Measurements from ENCODE around the gene NR5A2.
"Not testable (repeated sequence)": the region's sequence is repeated elsewhere in the genome, so short reads cannot be mapped to it uniquely, and the experiment has no call there.

The NR5A2 gene

DNA sequence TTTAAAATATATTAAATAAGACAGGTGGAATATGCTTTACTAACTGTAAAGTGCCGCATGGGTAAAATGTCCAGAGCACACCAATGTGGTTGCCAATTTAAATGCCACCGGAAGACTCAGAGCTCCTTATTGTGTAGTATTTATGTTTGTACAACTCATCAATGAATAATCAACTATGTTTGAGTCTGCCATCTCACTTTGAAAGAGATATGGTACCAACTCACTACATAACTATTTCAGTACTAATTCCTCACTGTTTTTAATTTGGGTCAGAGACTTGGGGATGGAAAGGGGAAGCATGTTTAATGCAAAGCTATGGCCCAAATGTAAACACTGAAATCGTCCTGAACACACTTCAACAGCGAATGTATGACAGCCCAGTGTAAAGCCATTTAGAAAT, 144.8 kb downstream of the NR5A2 start:
- DNase-seq: no peak

DNA sequence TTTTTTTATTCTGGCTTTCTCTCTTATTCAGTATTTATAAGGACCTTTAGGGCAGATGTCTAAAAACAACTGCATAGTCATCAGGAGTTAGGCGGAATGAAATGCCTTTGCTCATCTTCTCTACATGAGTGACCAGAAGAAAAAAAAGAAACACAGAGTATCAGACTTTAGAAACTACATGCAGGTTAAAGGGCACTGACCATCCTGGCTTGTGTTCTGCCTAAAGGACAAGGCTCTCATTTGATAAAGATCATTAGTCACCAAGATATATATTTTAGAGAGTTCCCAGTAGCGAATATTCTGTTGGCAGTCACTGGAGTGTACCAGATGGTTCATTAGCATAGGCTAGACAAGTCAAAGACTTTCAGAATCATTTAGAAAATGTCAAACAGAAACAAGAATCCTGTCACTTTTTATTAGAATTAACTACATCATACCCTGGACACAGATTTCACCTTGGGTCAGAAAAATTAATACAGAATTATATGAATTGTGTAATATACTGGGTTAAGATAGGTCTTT, 145.6 kb downstream of the NR5A2 start:
- DNase-seq: no peak

DNA sequence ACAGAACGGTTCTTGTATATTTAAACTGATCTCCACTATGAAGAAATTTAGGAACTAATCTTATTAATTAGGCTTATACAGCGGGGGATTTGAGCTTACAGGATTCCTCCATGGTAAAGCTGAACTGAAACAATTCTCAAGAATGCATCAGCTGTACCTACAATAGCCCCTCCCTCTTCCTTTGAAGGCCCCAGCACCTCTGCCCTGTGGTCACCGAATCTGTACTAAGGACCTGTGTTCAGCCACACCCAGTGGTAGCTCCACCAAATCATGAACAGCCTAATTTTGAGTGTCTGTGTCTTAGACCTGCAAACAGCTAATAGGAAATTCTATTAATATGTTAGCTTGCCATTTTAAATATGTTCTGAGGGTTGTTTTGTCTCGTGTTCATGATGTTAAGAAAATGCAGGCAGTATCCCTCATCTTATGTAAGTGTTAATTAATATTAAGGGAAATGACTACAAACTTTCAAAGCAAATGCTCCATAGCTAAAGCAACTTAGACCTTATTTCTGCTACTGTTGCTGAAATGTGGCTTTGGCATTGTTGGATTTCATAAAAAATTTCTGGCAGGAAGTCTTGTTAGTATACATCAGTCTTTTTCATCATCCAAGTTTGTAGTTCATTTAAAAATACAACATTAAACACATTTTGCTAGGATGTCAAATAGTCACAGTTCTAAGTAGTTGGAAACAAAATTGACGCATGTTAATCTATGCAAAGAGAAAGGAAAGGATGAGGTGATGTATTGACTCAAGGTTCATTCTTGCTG, 147.2 kb downstream of the NR5A2 start:
- no peak for DNase-seq

- no peak for DNase-seq
These were observed 148.7 kb downstream of the NR5A2 start for GRCh38 chr1:200176181-200176580.

GRCh38 chr1:200176798-200177197, 149.3 kb downstream of the NR5A2 start:
- no peak for DNase-seq

GRCh38 chr1:200178340-200178739, 150.8 kb downstream of the NR5A2 start:
- no peak for DNase-seq

- no peak for DNase-seq
These were observed 151.7 kb downstream of the NR5A2 start for GRCh38 chr1:200179126-200179780.

GRCh38 chr1:200179781-200180160, 152.3 kb downstream of the NR5A2 start:
- DNase-seq: no peak

GRCh38 chr1:200180821-200181220, 153.3 kb downstream of the NR5A2 start:
- no peak for DNase-seq

- DNase-seq: no peak
These were observed 154.4 kb downstream of the NR5A2 start for GRCh38 chr1:200181861-200182260.

- DNase-seq: no peak
These were observed 155.2 kb downstream of the NR5A2 start for GRCh38 chr1:200182701-200183100.

DNA sequence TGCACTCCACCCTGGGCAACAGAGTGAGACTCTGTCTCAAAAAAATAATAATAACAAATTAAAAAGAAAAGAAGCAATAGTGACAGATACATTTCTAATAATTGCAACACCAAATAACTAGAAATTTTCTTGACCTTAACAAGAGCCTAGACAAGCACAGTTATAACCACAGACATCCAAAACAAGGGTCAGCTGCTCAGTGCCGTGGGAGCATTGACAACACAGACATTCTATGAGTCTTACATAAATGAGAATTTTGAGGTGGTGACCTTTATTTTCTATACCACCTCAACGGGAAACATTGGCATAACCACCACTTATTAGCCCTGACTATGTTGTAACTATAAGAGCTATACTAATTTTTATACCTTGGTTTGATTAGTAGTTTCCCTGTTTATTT, 156.1 kb downstream of the NR5A2 start:
- DNase-seq: no peak

DNA sequence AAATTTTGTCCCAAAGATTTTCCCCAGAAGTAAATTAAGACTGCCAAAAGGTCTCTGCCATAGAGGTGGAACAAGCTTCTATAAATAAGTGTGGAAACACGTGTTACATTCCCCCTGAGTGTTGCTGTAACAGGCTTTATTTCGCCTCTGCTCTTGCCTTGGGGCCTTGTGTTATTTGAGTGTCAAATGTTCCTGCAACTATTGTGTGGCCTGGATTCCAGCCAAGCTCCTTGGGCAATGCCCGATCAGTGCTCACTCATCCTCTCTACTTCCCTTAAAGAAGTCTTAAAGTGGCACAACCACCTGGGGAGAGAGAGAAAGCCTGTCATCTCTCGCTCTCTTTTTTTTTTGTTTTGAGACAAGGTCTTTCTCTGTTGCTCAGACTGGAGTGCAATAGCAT, 156.7 kb downstream of the NR5A2 start:
- no peak for DNase-seq

DNA sequence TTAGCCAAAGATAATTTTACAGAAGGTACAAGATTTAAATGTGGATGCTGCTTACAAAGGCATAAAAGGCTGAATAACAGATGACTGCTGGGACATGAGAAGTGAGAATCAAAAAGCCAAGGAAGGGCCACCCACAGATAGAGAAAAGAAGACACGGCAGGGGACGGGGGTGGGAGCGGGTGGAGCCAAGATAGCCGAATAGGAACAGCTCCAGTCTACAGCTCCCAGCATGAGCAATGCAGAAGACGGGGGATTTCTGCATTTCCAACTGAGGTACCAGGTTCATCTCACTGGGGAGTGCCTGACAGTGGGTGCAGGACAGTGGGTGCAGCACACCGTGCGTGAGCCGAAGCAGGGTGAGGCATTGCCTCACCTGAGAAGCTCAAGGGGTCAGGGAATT, 157.7 kb downstream of the NR5A2 start:
- DNase-seq: not testable (repeated sequence)

- DNase-seq: not testable (repeated sequence)
These were observed 159.8 kb downstream of the NR5A2 start for GRCh38 chr1:200187332-200187731.

- DNase-seq: no peak
These were observed 164.5 kb downstream of the NR5A2 start for GRCh38 chr1:200191993-200192392.

DNA sequence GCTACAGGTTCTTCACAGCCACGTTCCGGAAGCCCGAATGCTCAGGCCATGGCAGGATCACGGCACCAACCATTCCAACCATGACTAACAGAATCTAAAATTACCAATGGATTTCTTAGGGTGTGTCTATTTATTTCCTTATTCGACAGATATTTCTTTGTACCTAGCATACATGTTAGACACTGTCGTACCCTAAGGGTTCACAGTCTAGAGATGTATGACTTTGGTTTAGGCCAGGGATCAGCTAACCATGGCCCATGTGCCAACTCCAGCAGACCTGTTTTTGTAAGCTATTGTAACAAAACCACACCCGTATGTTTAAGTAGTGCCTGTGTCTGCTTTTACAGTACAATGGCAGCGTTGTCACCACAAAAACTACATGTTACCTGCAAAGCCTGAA, 167.0 kb downstream of the NR5A2 start:
- no peak for DNase-seq

DNA sequence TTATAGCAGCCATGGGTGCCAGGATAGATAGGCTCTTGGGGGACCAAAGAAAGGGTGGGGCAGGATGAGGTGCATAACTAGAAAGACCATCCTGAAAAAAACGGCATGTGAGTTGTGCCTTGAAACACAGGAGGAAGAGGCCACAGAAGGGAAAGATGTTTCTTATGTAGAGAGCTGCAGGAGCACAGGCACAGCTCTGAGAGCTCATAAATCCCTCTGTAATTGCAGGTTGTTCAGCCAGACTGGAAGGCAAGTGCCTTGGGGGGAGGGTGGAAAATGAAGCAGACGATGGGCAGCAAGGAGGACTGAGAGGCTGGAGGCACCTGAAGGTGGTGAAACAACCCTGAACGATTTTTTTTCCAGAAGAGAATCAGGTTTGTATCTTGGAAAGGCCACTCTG, 170.7 kb downstream of the NR5A2 start:
- DNase-seq: no peak

- no peak for DNase-seq
These were observed 177.9 kb downstream of the NR5A2 start for GRCh38 chr1:200205216-200205995.

DNA sequence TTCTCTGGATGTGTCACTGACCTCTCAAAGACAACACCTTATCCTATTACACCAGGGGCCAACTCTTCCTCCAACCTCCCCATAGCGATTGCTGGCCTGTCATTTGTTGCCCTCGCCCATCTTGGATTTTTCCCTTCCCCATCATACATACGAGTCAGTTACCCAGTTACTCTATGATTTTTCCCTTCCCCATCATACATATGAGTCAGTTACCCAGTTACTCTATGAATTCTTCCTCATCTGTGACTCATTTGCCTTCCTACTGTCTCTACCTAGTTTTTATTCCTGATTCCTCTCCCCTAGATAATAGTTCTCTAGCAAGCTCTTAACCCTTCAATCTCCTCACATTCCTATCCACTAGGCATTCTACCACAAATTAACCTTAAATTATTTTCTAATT, 178.8 kb downstream of the NR5A2 start:
- DNase-seq: no peak

GRCh38 chr1:200206761-200207160, 179.3 kb downstream of the NR5A2 start:
- DNase-seq: no peak

DNA sequence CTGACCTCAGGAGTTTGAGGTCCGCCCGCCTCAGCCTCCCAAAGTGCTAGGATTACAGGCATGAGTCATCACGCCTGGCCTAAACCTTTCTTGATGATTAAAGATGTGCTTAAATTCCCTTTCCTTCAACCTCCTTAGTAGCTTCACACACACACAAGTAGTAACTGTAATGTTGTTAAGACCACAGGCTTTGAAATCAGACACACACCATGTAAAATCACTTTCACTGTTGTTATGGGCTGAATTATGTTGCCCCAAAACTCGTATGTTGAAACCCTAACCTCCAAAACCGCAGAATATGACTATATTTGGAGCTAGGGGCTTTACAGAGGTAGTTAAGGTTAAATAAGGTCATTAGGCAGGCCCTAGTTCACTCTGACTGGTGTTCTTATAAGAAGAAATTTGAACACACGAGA, 180.2 kb downstream of the NR5A2 start:
- no peak for DNase-seq

- DNase-seq: no peak
These were observed 183.6 kb downstream of the NR5A2 start for GRCh38 chr1:200211157-200211556.

- no peak for DNase-seq
These were observed 185.9 kb downstream of the NR5A2 start for GRCh38 chr1:200213392-200213791.

Data from CD4-positive, alpha-beta T cell treated with Interleukin-4 for 4 hours (primary cell).